ENCODE measurements around the gene MSH2. TPM values are rescaled to one million over a fixed set of nuclear protein-coding genes. Genes with fewer than 3 reads are reported as not detected.

Gene MSH2
- total and polyA plus RNA-seq, 2 experiments from 2014 or later = 20.8 to 27.7 TPM

- no peaks in the 10 kb centered on the region for H3K36me3 ChIP-seq (replicated peaks; ENCODE audit: insufficient read depth, low read depth)
- H4K20me1 ChIP-seq (ENCODE audit: insufficient read depth, poor library complexity, severe bottlenecking) = no peaks in the 10 kb centered on the region
- H3K79me2 ChIP-seq = no peaks in the 10 kb centered on the region
- no peak overlapping the region for H3K4me2 ChIP-seq
- 97% methylated on average over 5 of the region's 5 CpGs for WGBS (ENCODE audit: low lambda C conversion rate, missing lambda C conversion rate)
- H3K27me3 ChIP-seq = no peaks in the 10 kb centered on the region
- H3K9me2 ChIP-seq (replicated peaks; ENCODE audit: insufficient read depth) = no peaks in the 10 kb centered on the region
- no peak overlapping the region for H2AFZ ChIP-seq
- no peak for DNase-seq (ENCODE audit: low spot score)
- no peaks in the 10 kb centered on the region for H3K4me1 ChIP-seq (ENCODE audit: insufficient read depth)
- H3K4me3 ChIP-seq = no peak overlapping the region
- H3K9me3 ChIP-seq (ENCODE audit: low read depth) = no peaks in the 10 kb centered on the region
- TF ChIP-seq CTCF (IDR thresholded peaks at IDR 0.05; ENCODE audit: poor library complexity) = no peak
- H3K27ac ChIP-seq = no peak overlapping the region
Measured at GRCh38 chr2:47457268-47457667, 54.3 kb downstream of the MSH2 start.

GRCh38 chr2:47459021-47459420 is 56.1 kb downstream of the MSH2 start:
- H4K20me1 ChIP-seq (ENCODE audit: insufficient read depth, poor library complexity, severe bottlenecking) = no peaks in the 10 kb centered on the region
- no peaks in the 10 kb centered on the region for H3K79me2 ChIP-seq

GRCh38 chr2:47460766-47461165 is 57.8 kb downstream of the MSH2 start:
- Histone ChIP-seq H3K4me2 (no peak overlapping the region), H3K27ac (no peak overlapping the region), H4K20me1 (ENCODE audit: insufficient read depth, poor library complexity, severe bottlenecking) (no peaks in the 10 kb centered on the region), H3K9me3 (ENCODE audit: low read depth) (no peaks in the 10 kb centered on the region), H3K9me2 (replicated peaks; ENCODE audit: insufficient read depth) (no peaks in the 10 kb centered on the region), H3K27me3 (no peaks in the 10 kb centered on the region), H3K4me1 (ENCODE audit: insufficient read depth) (no peaks in the 10 kb centered on the region), H3K79me2 (no peaks in the 10 kb centered on the region), H2AFZ (no peak overlapping the region), H3K36me3 (replicated peaks; ENCODE audit: insufficient read depth, low read depth) (no peaks in the 10 kb centered on the region), H3K4me3 (no peak overlapping the region)
- DNase-seq (ENCODE audit: low spot score) = no peak
- no peak for TF ChIP-seq CTCF (IDR thresholded peaks at IDR 0.05; ENCODE audit: poor library complexity)
- no peak for TF ChIP-seq EZH2phosphoT487 (IDR thresholded peaks at IDR 0.05; ENCODE audit: low read depth, severe bottlenecking, unreplicated experiment)
- TF ChIP-seq EZH2 (IDR thresholded peaks at IDR 0.05; ENCODE audit: borderline replicate concordance) = no peak

More at GRCh38 chr2:47459021-47459420, 56.1 kb downstream of the MSH2 start:
- H3K36me3 ChIP-seq (replicated peaks; ENCODE audit: insufficient read depth, low read depth) = no peaks in the 10 kb centered on the region
- H3K4me1 ChIP-seq (ENCODE audit: insufficient read depth) = no peaks in the 10 kb centered on the region
- H2AFZ ChIP-seq = no peak overlapping the region
- no peaks in the 10 kb centered on the region for H3K9me2 ChIP-seq (replicated peaks; ENCODE audit: insufficient read depth)
- no peaks in the 10 kb centered on the region for H3K9me3 ChIP-seq (ENCODE audit: low read depth)
- no peak overlapping the region for H3K4me2 ChIP-seq
- H3K27me3 ChIP-seq = no peaks in the 10 kb centered on the region
- TF ChIP-seq EZH2 (IDR thresholded peaks at IDR 0.05; ENCODE audit: borderline replicate concordance) (no peak), CTCF (IDR thresholded peaks at IDR 0.05; ENCODE audit: poor library complexity) (no peak), EZH2phosphoT487 (IDR thresholded peaks at IDR 0.05; ENCODE audit: low read depth, severe bottlenecking, unreplicated experiment) (no peak)
- no peak overlapping the region for H3K4me3 ChIP-seq
- H3K27ac ChIP-seq = no peak overlapping the region
- DNase-seq (ENCODE audit: low spot score) = no peak

GRCh38 chr2:47471429-47472116 is 68.6 kb downstream of the MSH2 start:
- H3K4me1 ChIP-seq (ENCODE audit: insufficient read depth) = no peaks in the 10 kb centered on the region
- H3K4me3 ChIP-seq = no peak overlapping the region
- no peak overlapping the region for H2AFZ ChIP-seq
- no peaks in the 10 kb centered on the region for H3K79me2 ChIP-seq
- no peaks in the 10 kb centered on the region for H3K9me3 ChIP-seq (ENCODE audit: low read depth)
- no peak overlapping the region for H3K27ac ChIP-seq
- no peak overlapping the region for H3K4me2 ChIP-seq
- WGBS (ENCODE audit: low lambda C conversion rate, missing lambda C conversion rate) = 97% methylated on average over 5 of the region's 5 CpGs
- TF ChIP-seq EZH2phosphoT487 (IDR thresholded peaks at IDR 0.05; ENCODE audit: low read depth, severe bottlenecking, unreplicated experiment) (no peak), EZH2 (IDR thresholded peaks at IDR 0.05; ENCODE audit: borderline replicate concordance) (no peak), CTCF (IDR thresholded peaks at IDR 0.05; ENCODE audit: poor library complexity) (no peak)
- DNase-seq (ENCODE audit: low spot score) = no peak
- no peaks in the 10 kb centered on the region for H3K9me2 ChIP-seq (replicated peaks; ENCODE audit: insufficient read depth)
- H3K27me3 ChIP-seq = no peaks in the 10 kb centered on the region
- H4K20me1 ChIP-seq (ENCODE audit: insufficient read depth, poor library complexity, severe bottlenecking) = no peaks in the 10 kb centered on the region
- H3K36me3 ChIP-seq (replicated peaks; ENCODE audit: insufficient read depth, low read depth) = no peaks in the 10 kb centered on the region
